Cardiac fibroblast (primary cell): Measurements from ENCODE around the gene ZNF148.

Experiments used
- DNase-seq, 2 donors: peaks; one replicate each; pipeline versions ENCODE4 v3.0.0 to v3.0.0-alpha.2; 2010; ENCODE audit warnings: low read depth in 2 of 2
- H3K4me3 ChIP-seq, 2 donors: replicated peaks in 1 of 2; 1 replicate in 1 of 2; 2 replicates in 1 of 2; pipeline ENCODE4 v1.5.1; 2011; ENCODE audit warnings: low read depth in 2 of 2, low read length in 2 of 2, mild to moderate bottlenecking in 2 of 2, moderate library complexity in 1 of 2
- TF ChIP-seq, protein P1 (sequence below): IDR thresholded peaks from one replicate; pipeline ENCODE4 v1.5.1; 2011; ENCODE audit warnings: low read depth, mild to moderate bottlenecking, low read length, inconsistent platforms

ZNF148 gene

DNA sequence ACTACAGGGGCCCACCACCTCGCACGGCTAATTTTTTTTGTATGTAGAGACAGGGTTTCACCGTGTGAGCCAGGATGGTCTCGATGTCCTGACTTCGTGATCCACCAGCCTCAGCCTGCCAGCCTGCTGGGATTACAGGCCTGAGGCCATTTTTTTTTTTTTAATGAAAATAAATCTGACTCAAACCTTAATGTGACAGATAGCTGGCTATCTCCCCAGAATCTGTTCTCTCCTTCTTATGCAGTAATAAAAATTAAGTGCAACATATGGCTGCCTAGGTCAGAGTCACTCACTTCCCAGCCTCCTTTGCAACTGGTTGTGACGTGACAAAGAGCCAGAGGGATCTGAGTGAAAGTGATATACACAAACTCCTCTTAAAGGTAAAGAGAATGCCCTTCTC, 53.0 kb downstream of the ZNF148 start:
- DNase-seq: peak in 1 of 2 donors; percentile 49
- H3K4me3 ChIP-seq: no peak overlapping the region
- TF ChIP-seq, protein P1, sequence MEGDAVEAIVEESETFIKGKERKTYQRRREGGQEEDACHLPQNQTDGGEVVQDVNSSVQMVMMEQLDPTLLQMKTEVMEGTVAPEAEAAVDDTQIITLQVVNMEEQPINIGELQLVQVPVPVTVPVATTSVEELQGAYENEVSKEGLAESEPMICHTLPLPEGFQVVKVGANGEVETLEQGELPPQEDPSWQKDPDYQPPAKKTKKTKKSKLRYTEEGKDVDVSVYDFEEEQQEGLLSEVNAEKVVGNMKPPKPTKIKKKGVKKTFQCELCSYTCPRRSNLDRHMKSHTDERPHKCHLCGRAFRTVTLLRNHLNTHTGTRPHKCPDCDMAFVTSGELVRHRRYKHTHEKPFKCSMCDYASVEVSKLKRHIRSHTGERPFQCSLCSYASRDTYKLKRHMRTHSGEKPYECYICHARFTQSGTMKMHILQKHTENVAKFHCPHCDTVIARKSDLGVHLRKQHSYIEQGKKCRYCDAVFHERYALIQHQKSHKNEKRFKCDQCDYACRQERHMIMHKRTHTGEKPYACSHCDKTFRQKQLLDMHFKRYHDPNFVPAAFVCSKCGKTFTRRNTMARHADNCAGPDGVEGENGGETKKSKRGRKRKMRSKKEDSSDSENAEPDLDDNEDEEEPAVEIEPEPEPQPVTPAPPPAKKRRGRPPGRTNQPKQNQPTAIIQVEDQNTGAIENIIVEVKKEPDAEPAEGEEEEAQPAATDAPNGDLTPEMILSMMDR: no peak

DNA sequence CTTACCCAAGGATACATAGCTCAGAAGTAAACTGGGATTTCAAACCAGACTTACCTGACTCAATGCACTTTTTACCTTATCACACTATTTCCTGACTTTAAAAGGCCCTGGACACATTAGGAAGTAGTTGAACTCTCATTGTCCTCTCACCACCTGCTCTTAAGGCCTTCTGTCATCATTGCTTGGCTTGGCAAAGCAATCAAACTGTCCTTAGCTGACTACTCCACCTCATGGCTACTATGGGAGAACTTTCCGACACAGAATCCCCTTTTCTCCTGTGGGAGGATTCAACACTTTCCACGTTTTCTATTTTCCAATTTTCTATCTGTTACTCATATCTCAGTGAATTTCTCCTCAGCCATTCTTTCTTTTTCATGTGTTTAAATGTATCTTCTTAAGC, 55.4 kb downstream of the ZNF148 start:
- DNase-seq: no peak
- TF ChIP-seq, protein P1: no peak
- H3K4me3 ChIP-seq: no peak overlapping the region

DNA sequence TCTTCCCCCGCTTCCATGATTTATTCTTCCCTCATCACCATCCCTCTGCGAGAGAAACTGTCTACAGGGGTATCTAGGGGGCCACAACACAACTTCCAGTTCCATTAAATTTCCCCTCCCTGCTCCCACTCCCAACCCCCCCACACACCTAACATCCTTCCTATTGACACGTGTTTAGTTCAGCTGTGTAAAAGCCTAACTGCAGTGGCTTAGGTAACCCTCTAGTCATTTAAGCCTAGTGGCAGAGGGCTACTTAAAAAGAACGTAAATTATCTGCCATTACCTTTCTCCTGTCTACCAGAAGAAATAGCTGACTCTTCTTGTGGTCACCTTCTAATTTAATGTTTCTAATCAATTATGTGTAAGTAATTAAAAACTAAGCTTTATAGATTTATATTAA, 56.3 kb downstream of the ZNF148 start:
- TF ChIP-seq, protein P1: no peak
- no peak overlapping the region for H3K4me3 ChIP-seq
- no peak for DNase-seq

DNA sequence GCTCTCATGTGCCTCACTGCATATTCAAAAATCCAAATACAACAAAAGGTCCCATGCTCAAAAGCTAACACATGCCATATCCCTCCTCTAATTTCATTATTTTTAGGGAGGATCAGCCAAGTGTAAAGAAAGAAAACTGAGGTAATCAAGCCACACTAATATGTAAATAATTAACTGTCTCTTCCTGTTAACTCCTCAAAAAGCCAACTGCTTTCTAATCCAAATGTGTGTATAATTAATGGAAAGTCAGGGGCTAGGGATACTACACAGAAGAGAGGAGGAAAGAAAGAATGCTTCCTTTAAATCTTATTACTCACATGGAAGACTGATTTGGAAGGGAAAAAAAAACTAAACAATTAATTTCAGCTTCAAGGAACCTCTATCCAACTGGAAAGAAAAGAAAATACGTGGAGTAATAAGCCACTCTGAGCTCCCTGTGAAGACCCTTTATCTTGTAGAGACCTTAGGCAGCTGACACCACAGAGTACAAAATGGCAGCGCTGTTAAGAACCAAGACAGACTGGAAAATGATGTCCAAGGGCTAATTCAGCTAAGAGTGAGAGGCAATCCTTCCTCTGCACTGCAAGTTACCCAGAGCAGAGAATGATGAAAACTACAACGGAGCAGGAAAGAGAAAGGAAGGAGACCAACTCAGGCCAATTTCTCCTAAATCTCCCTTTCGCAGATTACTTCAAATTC, 56.8 kb downstream of the ZNF148 start:
- no peak overlapping the region for H3K4me3 ChIP-seq
- no peak for DNase-seq
- TF ChIP-seq, protein P1: no peak

DNA sequence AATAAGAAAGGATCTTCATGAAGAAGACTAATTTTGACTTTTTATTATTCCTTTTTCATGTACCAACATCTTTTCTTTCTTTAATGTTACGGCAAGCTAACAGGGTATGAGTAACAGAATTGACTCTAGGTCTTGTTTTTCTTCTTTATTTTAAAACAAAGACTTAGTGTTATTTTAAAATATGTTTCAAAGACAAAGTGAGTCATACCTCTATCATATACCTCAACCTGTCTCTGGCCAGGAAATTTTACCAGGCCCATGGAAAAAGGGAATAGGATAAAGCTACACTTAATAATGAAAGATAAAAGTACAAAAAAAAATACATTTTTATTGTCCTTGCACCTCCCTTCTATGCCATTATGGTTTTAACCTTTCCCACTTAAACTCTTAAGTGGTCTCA, 57.4 kb downstream of the ZNF148 start:
- DNase-seq: peak in 1 of 2 donors; percentile 33
- H3K4me3 ChIP-seq: no peak overlapping the region
- TF ChIP-seq, protein P1: no peak

DNA sequence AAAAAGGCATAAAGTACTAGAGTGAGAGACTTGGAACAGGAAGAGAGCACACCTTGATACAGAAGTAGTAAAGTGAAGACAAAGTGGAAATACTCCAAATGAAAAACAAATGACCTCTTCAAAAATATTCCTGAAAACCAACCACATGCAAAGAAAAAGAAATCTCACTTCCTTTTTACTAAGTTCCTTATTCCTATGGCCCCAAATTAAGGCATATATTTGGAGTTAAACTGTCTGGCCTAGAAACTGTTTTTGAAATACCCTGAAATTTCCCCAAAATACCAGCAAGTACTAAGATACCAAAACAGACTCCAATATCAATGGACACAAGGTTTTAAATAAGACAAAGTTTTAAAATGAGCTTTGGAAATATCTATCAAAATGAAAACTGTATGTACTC, 58.2 kb downstream of the ZNF148 start:
- no peak for DNase-seq
- TF ChIP-seq, protein P1: no peak

DNA sequence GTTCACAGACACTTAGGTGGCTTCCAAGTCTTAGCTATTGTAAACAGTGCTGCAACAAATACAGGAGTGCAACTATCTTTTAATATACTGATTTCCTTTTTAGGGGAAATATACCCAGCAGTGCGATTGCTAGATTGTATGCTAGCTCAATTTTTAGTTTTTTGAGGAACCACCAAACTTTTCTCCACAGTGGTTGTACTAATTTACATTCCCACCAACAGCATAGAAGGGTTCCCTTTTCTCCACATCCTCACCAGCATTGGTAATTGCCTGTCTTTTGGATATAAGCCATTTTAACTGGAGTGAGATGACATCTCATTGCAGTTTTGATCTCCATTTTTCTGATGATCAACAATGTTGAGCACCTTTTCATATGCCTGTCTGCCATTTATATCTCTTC, 58.9 kb downstream of the ZNF148 start:
- TF ChIP-seq, protein P1: no peak
- DNase-seq: no peak
- no peak overlapping the region for H3K4me3 ChIP-seq

More for the DNA sequence above, 58.2 kb downstream of the ZNF148 start:
- H3K4me3 ChIP-seq: no peak overlapping the region
